Left colon (tissue), 2 donors: ENCODE measurements around the gene CTNND1. TPM values are rescaled to one million over a fixed set of nuclear protein-coding genes. Genes with fewer than 3 reads are reported as not detected.
A peak's percentile ranks its signal among the peaks of the same experiment; 100 is the strongest.
"Not testable (repeated sequence)": the region's sequence is repeated elsewhere in the genome, so short reads cannot be mapped to it uniquely, and the experiment has no call there.

Experiments
- ATAC-seq: fragments of 200-7000 bp; cut with Tn5 transposase; one replicate; pipeline ENCODE4 v1.9.1; 2020; ENCODE audit warnings: mild to moderate bottlenecking, moderate library complexity
- DNase-seq, 2 donors: peaks; one replicate each; pipeline ENCODE4 v3.0.0-alpha.2; 2020
- intact Hi-C, 2 donors: fragments of 100-400 bp; cut with DNase I in 1 of 2; cut with micrococcal nuclease in 1 of 2; formaldehyde crosslinking; loops; one replicate each; pipeline versions ENCODE4 v1.11.2 to v1.14.0; 2022; cut with DNase I, micrococcal nuclease
- total RNA-seq, 2 donors: library from RNA; stranded (reverse); fragmentation: NEBNext Ultra II Directional; extraction: Animal tissue kit (Norgen Biotek cat#: 25700); gene quantifications; one replicate each; pipeline ENCODE4 v1.2.1, GENCODE V29; 2021
- donor health status: DM: no; HTN: no; CAD: no.
- donor health status: DM: yes; HTN: yes; CAD: no.

The CTNND1 gene
- total RNA-seq, 2 donors from 2014 or later: 458 to 553 TPM

DNA sequence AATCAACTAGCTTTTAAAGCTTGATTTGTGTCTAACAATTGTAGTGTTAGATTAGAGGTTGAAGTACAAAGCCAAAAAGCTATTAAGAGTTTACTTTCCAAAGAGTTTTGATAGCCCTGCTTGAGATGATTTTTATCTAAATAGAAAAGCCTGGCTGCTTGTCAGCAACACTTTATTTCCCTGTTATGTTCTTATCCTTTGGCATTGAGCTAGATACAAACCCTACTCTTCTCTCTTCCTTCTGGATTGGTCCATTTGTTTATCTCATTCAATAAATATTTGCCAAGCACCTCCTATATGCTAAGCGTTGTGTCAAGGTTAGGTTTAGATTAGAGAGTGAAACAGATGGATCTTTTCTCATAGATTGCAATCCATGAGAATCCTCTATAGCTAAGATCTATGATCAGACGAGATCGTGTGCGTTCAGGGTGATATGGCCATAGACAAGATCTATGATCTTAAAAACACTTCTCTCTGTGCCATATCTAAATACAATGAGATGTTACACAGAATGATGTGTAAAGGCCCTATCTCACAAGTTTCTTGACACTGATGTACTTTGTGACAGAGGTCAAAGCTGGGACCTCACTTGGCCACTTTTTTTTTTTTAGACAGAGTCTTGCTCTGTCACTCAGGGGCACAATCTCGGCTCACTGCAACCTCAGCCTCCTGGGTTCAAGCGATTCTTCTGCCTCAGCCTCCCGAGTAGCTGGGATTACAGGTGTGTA lies 57.8 kb downstream of the CTNND1 start:
- peak; percentile 13 for ATAC-seq
- intact Hi-C loops: no loop called here
- no peak for DNase-seq

DNA sequence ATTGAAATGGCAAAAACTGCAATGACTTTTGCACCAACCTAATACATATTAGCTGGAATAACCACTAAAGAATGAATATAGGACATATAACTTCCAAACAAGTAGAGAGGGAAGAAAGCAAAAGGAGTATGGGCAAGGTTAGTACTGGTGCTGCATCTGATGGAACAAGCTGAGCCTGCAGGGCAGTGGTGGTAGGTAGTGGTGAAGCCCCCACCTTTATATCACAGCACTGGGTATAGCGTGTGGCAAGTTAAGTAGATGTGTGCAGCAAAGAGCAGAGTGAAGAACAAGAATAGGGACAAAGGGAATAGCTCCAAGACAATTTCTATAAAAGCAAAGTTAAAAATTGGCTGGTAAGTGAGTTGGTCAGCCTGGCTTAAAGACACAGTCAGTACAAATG lies 62.3 kb downstream of the CTNND1 start:
- ATAC-seq: no peak
- intact Hi-C loops: loop anchor here in 1 of 2 donors (10.0 kb wide), 1 partner anchor 691 kb away; no protein-coding TSS in a partner anchor
- DNase-seq: no peak

DNA sequence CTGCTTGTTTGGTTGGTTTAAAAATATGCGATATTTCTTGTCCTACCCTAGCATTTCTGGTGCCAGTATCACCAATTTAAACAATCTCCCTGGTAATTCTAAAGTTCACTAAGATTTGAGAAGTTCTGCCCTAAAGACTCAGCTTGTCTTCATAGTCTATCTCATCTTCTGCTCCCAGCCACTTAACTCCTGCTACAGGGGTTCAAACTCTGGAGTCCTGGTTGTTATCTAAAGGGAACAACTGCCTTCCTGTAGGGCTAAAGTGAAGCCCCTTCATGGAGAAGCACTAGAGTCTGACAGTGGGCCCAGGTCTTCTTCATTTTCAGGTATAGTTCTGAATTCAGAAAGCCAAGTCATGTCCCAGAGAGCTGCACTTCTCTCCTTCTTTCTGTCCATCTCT lies 73.2 kb downstream of the CTNND1 start:
- intact Hi-C loops: no loop called here
- no peak for DNase-seq
- no peak for ATAC-seq

DNA sequence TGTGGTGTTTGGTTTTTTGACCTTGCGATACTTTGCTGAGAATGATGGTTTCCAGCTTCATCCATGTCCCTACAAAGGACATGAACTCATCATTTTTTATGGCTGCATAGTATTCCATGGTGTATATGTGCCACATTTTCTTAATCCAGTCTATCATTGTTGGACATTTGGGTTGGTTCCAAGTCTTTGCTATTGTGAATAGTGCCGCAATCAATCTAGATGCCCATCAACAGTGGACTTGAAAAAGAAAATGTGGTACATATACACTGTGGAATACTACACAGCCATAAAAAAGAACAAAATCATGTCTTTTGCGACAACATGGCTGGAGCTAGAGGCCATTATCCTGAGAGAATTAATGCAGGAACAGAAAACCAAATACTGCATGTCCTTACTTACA lies 77.0 kb downstream of the CTNND1 start:
- intact Hi-C loops, ATAC-seq, DNase-seq: not testable (repeated sequence)

DNA sequence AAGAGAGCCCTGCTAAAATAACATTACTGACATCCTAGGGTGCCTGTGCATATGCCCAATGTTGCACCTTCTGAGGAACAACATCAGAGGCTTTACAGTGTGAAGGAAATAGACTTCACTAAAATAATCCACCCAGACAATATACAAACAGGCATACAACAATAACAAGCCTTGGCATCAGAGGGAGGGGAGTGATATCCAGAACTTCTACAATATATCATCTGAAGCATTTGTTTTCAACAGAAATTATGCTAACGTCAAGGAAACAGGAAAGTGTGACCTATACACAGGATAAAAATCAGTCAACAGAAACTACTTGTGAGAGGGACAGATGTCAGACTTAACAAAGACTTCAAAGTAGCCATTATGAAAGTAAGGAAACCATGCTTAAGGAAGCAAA lies 81.3 kb downstream of the CTNND1 start:
- ATAC-seq (no peak), DNase-seq (no peak)
- intact Hi-C loops: no loop called here

DNA sequence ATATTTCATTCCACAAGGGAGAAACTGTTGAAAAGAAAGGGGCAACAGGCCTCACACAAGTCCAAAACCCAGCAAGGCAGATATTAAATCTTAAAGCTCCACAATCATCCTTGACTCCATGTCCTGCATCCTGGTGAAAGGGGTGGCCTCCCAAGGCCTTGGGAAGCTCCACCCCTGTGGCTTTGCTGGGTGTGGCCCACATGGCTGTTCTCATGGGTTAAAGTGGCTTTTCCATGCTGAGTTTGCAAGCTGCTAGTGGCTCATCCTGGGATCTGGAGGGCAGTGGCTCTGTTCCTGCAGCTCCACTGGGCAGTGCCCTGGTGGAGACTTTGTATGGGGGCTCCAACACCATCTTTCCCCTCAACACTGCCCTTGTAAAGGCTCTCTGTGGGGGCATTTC lies 106.4 kb downstream of the CTNND1 start:
- intact Hi-C loops: no loop called here
- no peak for DNase-seq

DNA sequence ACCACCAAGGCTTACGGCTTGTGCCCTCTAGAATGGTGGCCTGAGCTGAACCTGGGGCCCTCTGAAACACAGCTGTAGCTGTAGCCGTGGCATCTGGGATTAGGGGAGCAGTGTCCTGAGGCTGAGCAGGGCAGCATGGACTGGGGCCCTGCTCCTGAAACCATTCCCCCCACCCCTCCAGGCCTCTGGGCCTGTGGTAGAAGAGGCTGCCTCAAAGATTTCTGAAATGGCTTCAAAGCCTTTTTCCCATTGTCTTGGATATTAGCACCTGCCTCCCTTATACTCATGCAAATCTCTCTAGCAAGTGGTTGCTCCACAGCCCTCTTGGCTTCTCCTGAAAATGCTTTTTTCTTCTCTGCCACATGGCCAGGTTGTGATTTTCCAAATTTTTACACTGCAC lies 106.9 kb downstream of the CTNND1 start:
- ATAC-seq (no peak), DNase-seq (no peak)
- intact Hi-C loops: no loop called here

More for the DNA sequence above, 106.4 kb downstream of the CTNND1 start:
- peak; percentile 30 for ATAC-seq

Other genes starting within 250 kb of the CTNND1 start
- 1 to 10 TPM; 7.1 to 9.6 TPM for gene SLC43A1, start 246.1 kb upstream of the CTNND1 start, total RNA-seq
- 10 to 100 TPM; 28.6 to 47.4 TPM for gene TIMM10, start 231.0 kb upstream of the CTNND1 start, total RNA-seq
- not detected for gene SMTNL1, start 224.2 kb upstream of the CTNND1 start, total RNA-seq
- gene UBE2L6, start 194.1 kb upstream of the CTNND1 start, total RNA-seq: 10 to 100 TPM; 27.6 to 47.2 TPM
- gene SERPING1, start 164.1 kb upstream of the CTNND1 start, total RNA-seq: 10 to 100 TPM; 34.6 to 78.6 TPM
- 1 to 10 TPM in 1 of 2 donors, under 1 TPM in 1; 0.58 to 1.2 TPM for gene YPEL4, start 111.9 kb upstream of the CTNND1 start, total RNA-seq
- gene CLP1, start 104.0 kb upstream of the CTNND1 start, total RNA-seq: 10 to 100 TPM; 11.4 to 11.8 TPM
- gene ZDHHC5, start 93.7 kb upstream of the CTNND1 start, total RNA-seq: 10 to 100 TPM; 74.4 to 90.6 TPM
- 10 to 100 TPM; 10.4 to 12.1 TPM for gene MED19, start 49.6 kb upstream of the CTNND1 start, total RNA-seq
- gene TMX2, start 49.2 kb upstream of the CTNND1 start, total RNA-seq: 100 to 1,000 TPM in 1 of 2 donors, 10 to 100 TPM in 1; 93.4 to 132 TPM
- gene SELENOH, start 20.3 kb upstream of the CTNND1 start, total RNA-seq: 10 to 100 TPM; 64.0 to 77.4 TPM
- gene BTBD18, start 10.0 kb upstream of the CTNND1 start, total RNA-seq: not detected